OCI-LY1 (cell line): ENCODE measurements around the gene ZYG11B.

Source experiments
- CTCF ChIP-seq: fragments of 200-600 bp; sonication (generic), shearing (Covaris generic); IDR thresholded peaks from 2 replicates; pipeline ENCODE4 v1.5.1; 2017; ENCODE audit warnings: mild to moderate bottlenecking, antibody characterized with exemption, low read length, moderate library complexity, mixed read lengths
- EZH2 ChIP-seq: fragments of 200-600 bp; sonication (generic), shearing (Covaris generic); IDR thresholded peaks from 2 replicates; pipeline ENCODE4 v1.8.0; 2017; ENCODE audit warnings: borderline replicate concordance, mixed run types, mild to moderate bottlenecking, antibody characterized with exemption, low read length, moderate library complexity, mixed read lengths

- TF ChIP-seq CTCF (no peak), EZH2 (no peak)
Measured at GRCh38 chr1:52681136-52681535, 45.1 kb upstream of the ZYG11B start.
